HFFc6 (cell line): ENCODE measurements around the gene UBE2E2. TPM values are rescaled to one million over a fixed set of nuclear protein-coding genes. Genes with fewer than 3 reads are reported as not detected.

Experiments
- DNase-seq: peaks from one replicate; pipeline ENCODE4 v3.0.0-alpha.2; 2018
- H3K27ac Mint-ChIP-seq: 2 replicates; pipeline ENCODE4 v1.8.0; 2020; ENCODE audit warnings: mild to moderate bottlenecking, mixed read lengths
- H3K27me3 Mint-ChIP-seq: 2 replicates; pipeline ENCODE4 v1.8.0; 2021; ENCODE audit warnings: mild to moderate bottlenecking, moderate library complexity, mixed read lengths; ENCODE audit not compliant: insufficient read depth
- H3K36me3 Mint-ChIP-seq: 2 replicates; pipeline ENCODE4 v1.8.0; 2021; ENCODE audit warnings: low read depth, mixed read lengths
- H3K4me1 Mint-ChIP-seq: 2 replicates; pipeline ENCODE4 v1.8.0; 2020; ENCODE audit warnings: low read depth, mixed read lengths
- H3K4me3 Mint-ChIP-seq: 2 replicates; pipeline ENCODE4 v1.8.0; 2020; ENCODE audit warnings: mild to moderate bottlenecking, moderate library complexity, mixed read lengths
- H3K9me3 Mint-ChIP-seq: 2 replicates; pipeline ENCODE4 v1.8.0; 2020; ENCODE audit warnings: mild to moderate bottlenecking, mixed read lengths
- CTCF ChIP-seq: fragments of 200-600 bp; sonication (generic); IDR thresholded peaks from 2 replicates; pipeline ENCODE4 v1.5.0; 2021; ENCODE audit warnings: antibody characterized with exemption, mild to moderate bottlenecking
- total RNA-seq, 6 experiments: library from RNA; stranded (reverse); fragmentation: NEBNext Ultra II Directional; extraction: Animal tissue kit (Norgen Biotek cat#: 25700); gene quantifications; 2 replicates in 1 of 6; 3 replicates in 5 of 6; pipeline ENCODE4 v1.2.3, GENCODE V29; 2021

Gene UBE2E2
- total RNA-seq, 6 experiments from 2014 or later: 38.2 to 53.0 (median 47.2) TPM

GRCh38 chr3:23376516-23377248 is 173.6 kb downstream of the UBE2E2 start:
- Mint-ChIP-seq H3K9me3 (no peaks in the 10 kb centered on the region), H3K27me3 (no peaks in the 10 kb centered on the region), H3K4me3 (no peak overlapping the region), H3K36me3 (no peaks in the 10 kb centered on the region), H3K27ac (no peak overlapping the region), H3K4me1 (no peaks in the 10 kb centered on the region)
- no peak for TF ChIP-seq CTCF
- no peak for DNase-seq

GRCh38 chr3:23377928-23378672 is 175.0 kb downstream of the UBE2E2 start:
- Mint-ChIP-seq H3K36me3 (no peaks in the 10 kb centered on the region), H3K9me3 (no peaks in the 10 kb centered on the region), H3K27me3 (no peaks in the 10 kb centered on the region), H3K4me3 (no peak overlapping the region), H3K27ac (no peak overlapping the region), H3K4me1 (no peaks in the 10 kb centered on the region)
- TF ChIP-seq CTCF: no peak
- DNase-seq: no peak

GRCh38 chr3:23383875-23384274 is 180.7 kb downstream of the UBE2E2 start:
- no peaks in the 10 kb centered on the region for H3K27me3 Mint-ChIP-seq
- no peaks in the 10 kb centered on the region for H3K9me3 Mint-ChIP-seq
- H3K4me1 Mint-ChIP-seq: no peaks in the 10 kb centered on the region
- H3K36me3 Mint-ChIP-seq: no peaks in the 10 kb centered on the region
- DNase-seq: no peak
- no peak overlapping the region for H3K4me3 Mint-ChIP-seq
- no peak overlapping the region for H3K27ac Mint-ChIP-seq
- no peak for TF ChIP-seq CTCF

GRCh38 chr3:23385327-23385726 is 182.2 kb downstream of the UBE2E2 start:
- no peak overlapping the region for H3K27ac Mint-ChIP-seq

GRCh38 chr3:23387286-23387918 is 184.3 kb downstream of the UBE2E2 start:
- H3K27ac Mint-ChIP-seq: no peak overlapping the region

More at GRCh38 chr3:23385327-23385726, 182.2 kb downstream of the UBE2E2 start:
- H3K4me1 Mint-ChIP-seq: no peaks in the 10 kb centered on the region
- H3K36me3 Mint-ChIP-seq: no peaks in the 10 kb centered on the region
- no peaks in the 10 kb centered on the region for H3K9me3 Mint-ChIP-seq
- H3K4me3 Mint-ChIP-seq: no peak overlapping the region
- no peak for DNase-seq
- no peaks in the 10 kb centered on the region; the same call in 1 of the 2 replicates for H3K27me3 Mint-ChIP-seq
- no peak for TF ChIP-seq CTCF

More at GRCh38 chr3:23387286-23387918, 184.3 kb downstream of the UBE2E2 start:
- Mint-ChIP-seq H3K9me3 (no peaks in the 10 kb centered on the region), H3K36me3 (no peaks in the 10 kb centered on the region), H3K4me1 (no peaks in the 10 kb centered on the region), H3K27me3 (no peaks in the 10 kb centered on the region; the same call in 1 of the 2 replicates), H3K4me3 (no peak overlapping the region)
- DNase-seq: no peak
- no peak for TF ChIP-seq CTCF
